ENCODE results near the gene IMPA2.

The IMPA2 gene

DNA sequence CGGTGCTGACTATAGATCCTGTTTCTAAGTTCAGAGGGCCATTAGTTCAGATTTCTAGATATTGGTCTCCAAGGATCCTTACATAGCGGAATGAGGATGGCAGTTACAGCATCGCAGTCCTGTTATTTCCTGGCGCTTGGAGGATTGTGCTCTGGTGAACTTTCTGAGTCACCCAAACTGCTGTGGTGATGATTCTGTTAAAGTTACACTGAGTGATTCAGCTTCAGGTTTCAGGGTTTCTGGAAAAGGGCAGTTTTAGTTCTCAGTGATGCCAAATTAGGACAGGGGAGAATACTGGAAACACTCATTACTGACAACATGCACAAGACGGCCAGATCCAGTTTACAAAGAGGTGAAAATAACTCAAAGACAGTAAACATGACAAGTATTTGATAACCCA, 60.3 kb downstream of the IMPA2 start:
- no peaks in the 10 kb centered on the region for H3K36me3 ChIP-seq (ENCODE audit: control insufficient read depth in 2 of 2, insufficient read depth in 2 of 2, low read length in 2 of 2)
- no peak overlapping the region for H3K27ac ChIP-seq (ENCODE audit: low read length)
- H3K4me1 ChIP-seq (ENCODE audit: control insufficient read depth, insufficient read depth, low read length) = peaks cover 11% of the 10 kb centered on the region
- no peaks in the 10 kb centered on the region for H3K27me3 ChIP-seq (ENCODE audit: control insufficient read depth in 1 of 2, insufficient read depth in 2 of 2, low read length in 2 of 2)
- no peak overlapping the region for H3K9ac ChIP-seq (ENCODE audit: low read length in 2 of 2)
- H3K4me3 ChIP-seq (ENCODE audit: low read length in 2 of 2) = no peak overlapping the region
- H3K9me3 ChIP-seq (ENCODE audit: control insufficient read depth in 2 of 2, low read length in 2 of 2) = no peaks in the 10 kb centered on the region

DNA sequence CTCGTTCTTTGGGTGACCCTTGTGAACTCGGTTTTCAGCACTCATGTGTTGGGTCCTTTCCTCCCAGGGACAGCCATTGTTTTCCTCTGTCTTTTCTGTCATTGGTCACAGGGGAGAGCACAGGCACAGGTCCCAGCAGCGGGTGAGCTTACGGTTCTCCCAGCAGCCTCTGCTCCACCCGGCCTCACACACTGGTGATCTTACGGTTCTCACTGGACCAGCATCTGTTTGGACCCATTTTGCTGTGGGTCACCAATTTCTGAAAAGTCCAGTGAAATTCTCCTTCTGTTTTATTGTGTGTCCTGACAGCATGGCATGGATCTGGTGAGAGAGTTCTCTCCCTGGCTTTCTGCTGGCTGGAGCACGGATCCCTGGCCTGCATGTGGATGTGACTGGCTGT, 62.5 kb downstream of the IMPA2 start:
- no peak overlapping the region for H3K27ac ChIP-seq (ENCODE audit: low read length)
- H3K36me3 ChIP-seq (ENCODE audit: control insufficient read depth in 2 of 2, insufficient read depth in 2 of 2, low read length in 2 of 2) = no peaks in the 10 kb centered on the region

DNA sequence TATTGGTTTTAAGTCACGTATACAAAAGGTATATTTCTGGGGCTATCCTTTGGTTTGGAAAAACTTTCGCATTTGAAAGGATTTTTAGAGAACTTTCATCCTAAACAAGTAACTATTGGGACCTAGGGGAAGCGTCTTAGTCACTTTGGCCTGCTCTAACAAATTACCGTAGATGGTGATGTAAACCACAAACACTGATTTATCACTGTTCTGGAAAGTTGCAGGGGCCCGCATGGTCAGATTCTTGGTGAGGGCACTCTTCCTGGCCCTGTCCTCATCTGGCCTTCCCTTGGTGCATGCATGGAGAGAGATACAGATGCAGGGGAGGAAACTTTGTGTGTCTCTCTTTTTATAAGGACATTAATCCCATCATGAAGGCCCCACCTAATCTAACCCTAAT, 63.3 kb downstream of the IMPA2 start:
- Histone ChIP-seq H3K36me3 (ENCODE audit: control insufficient read depth in 2 of 2, insufficient read depth in 2 of 2, low read length in 2 of 2) (no peaks in the 10 kb centered on the region), H3K4me1 (ENCODE audit: control insufficient read depth, insufficient read depth, low read length) (no peaks in the 10 kb centered on the region), H3K9ac (ENCODE audit: low read length in 2 of 2) (no peak overlapping the region), H3K27me3 (ENCODE audit: control insufficient read depth in 1 of 2, insufficient read depth in 2 of 2, low read length in 2 of 2) (no peaks in the 10 kb centered on the region), H3K9me3 (ENCODE audit: control insufficient read depth in 2 of 2, low read length in 2 of 2) (no peaks in the 10 kb centered on the region), H3K4me3 (ENCODE audit: low read length in 2 of 2) (no peak overlapping the region), H3K27ac (ENCODE audit: low read length) (no peak overlapping the region)

More for the DNA sequence above, 62.5 kb downstream of the IMPA2 start:
- H3K4me1 ChIP-seq (ENCODE audit: control insufficient read depth, insufficient read depth, low read length) = peaks cover under 1% of the 10 kb centered on the region
- no peak overlapping the region for H3K4me3 ChIP-seq (ENCODE audit: low read length in 2 of 2)
- no peak overlapping the region for H3K9ac ChIP-seq (ENCODE audit: low read length in 2 of 2)
- H3K9me3 ChIP-seq (ENCODE audit: control insufficient read depth in 2 of 2, low read length in 2 of 2) = no peaks in the 10 kb centered on the region
- no peaks in the 10 kb centered on the region for H3K27me3 ChIP-seq (ENCODE audit: control insufficient read depth in 1 of 2, insufficient read depth in 2 of 2, low read length in 2 of 2)

DNA sequence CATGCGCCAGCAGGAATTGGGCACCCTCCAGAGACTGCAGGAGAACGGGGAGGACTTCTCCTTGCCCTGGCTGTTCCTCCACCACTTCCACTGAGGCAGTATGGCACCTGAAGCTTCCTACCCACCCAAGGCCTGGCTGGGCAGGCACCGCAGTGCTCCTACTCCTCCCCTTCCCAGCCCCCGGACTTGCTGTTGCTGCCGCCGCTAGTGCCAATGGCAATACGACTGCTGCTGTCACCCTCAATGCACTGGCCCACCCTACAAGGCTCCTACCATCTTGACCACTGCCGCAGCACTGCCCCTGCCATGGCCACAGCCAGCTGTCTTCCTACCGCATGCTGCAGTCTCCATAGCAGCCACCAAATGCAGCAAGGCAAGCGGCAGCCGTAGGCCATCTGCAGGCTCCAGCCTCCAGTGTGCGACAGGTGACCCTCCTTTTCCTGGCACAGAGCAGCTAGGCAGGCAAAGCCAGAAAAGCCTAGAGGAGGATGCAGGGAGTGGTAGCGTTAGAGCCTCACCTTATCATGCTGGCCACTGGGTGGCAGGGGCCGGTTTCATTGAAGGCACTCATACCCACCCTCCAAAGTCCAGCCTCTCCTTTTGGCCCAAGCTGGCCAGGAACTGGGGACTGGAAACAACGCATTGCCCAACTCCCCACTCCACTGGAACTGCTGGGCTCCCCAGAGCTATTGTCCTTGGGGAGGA, 64.9 kb downstream of the IMPA2 start:
- H3K27me3 ChIP-seq (ENCODE audit: control insufficient read depth in 1 of 2, insufficient read depth in 2 of 2, low read length in 2 of 2) = no peaks in the 10 kb centered on the region
- no peak overlapping the region for H3K27ac ChIP-seq (ENCODE audit: low read length)
- H3K36me3 ChIP-seq (ENCODE audit: control insufficient read depth in 2 of 2, insufficient read depth in 2 of 2, low read length in 2 of 2) = no peaks in the 10 kb centered on the region
- H3K9me3 ChIP-seq (ENCODE audit: control insufficient read depth in 2 of 2, low read length in 2 of 2) = no peaks in the 10 kb centered on the region
- no peaks in the 10 kb centered on the region for H3K4me1 ChIP-seq (ENCODE audit: control insufficient read depth, insufficient read depth, low read length)
- no peak overlapping the region for H3K4me3 ChIP-seq (ENCODE audit: low read length in 2 of 2)
- H3K9ac ChIP-seq (ENCODE audit: low read length in 2 of 2) = no peak overlapping the region

DNA sequence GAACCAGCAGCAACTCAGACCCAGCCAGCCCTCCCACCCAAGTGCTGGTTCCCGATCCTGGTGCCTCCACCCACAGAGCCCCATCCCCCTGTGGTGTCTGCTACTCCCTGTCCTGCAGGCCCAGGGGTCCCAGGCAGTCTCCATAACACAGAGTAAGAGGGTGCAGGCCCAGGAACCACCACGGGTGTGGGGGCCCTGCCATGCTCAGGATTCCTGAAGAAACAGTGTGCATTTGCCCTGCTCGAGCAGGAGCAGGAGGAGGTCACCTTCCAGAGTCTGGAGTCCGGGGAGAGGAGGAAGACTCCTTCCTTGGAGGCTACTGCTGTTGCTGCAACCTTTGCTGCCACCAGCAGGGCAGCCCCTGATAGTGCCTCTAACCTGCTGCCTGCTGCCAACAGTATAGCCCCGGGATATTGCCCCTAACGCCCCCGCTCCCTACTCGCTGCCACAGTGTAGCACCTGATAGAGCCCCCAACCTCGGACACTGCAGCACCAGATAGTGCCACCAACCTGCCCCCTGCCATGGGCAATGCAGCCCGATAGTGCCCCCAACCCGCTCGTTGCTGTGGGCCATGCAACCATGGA, 65.5 kb downstream of the IMPA2 start:
- Histone ChIP-seq H3K4me3 (ENCODE audit: low read length in 2 of 2) (no peak overlapping the region), H3K9me3 (ENCODE audit: control insufficient read depth in 2 of 2, low read length in 2 of 2) (no peaks in the 10 kb centered on the region), H3K36me3 (ENCODE audit: control insufficient read depth in 2 of 2, insufficient read depth in 2 of 2, low read length in 2 of 2) (no peaks in the 10 kb centered on the region), H3K27me3 (ENCODE audit: control insufficient read depth in 1 of 2, insufficient read depth in 2 of 2, low read length in 2 of 2) (no peaks in the 10 kb centered on the region), H3K9ac (ENCODE audit: low read length in 2 of 2) (no peak overlapping the region), H3K4me1 (ENCODE audit: control insufficient read depth, insufficient read depth, low read length) (no peaks in the 10 kb centered on the region), H3K27ac (ENCODE audit: low read length) (no peak overlapping the region)

DNA sequence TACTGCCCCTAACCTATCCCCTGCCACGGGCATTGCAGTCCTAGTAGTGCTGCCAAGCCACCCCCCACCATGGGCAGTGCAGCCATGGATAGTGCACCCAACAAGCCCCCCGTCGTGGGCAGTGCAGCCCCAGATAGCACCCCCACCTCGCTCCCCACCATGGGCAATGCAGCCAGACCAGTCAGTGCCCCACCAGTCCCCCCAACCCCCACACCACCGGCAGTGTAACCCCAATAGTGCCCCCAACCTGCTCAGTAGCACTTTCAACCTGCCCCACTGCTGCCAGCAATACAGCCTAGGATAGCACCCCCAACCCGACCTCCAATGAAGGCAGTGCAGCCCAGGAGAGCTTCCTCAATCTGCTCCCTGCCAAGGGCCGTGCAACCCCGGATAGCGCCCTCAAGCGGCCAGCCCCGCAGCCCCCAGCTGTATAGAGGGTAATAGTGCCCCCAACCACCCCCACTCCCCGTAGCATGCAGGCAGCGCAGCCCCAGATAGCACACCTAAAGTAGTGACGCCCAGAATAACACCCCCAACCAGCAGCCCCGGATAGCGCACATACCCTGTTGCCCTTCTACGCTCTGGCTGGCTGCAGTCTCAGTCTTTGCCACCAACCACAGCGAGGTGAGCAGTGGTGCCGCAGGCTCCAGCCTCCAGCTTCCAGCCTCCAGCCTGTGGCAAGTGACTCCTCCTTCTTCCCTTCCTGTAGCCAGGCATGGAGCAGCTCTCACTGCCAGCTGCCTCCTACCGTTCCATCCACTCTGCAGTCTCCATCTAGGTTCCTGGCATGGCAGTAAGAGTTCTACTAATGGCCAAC, 66.9 kb downstream of the IMPA2 start:
- Histone ChIP-seq H3K27ac (ENCODE audit: low read length) (no peak overlapping the region), H3K9ac (ENCODE audit: low read length in 2 of 2) (no peak overlapping the region), H3K4me3 (ENCODE audit: low read length in 2 of 2) (no peak overlapping the region)

DNA sequence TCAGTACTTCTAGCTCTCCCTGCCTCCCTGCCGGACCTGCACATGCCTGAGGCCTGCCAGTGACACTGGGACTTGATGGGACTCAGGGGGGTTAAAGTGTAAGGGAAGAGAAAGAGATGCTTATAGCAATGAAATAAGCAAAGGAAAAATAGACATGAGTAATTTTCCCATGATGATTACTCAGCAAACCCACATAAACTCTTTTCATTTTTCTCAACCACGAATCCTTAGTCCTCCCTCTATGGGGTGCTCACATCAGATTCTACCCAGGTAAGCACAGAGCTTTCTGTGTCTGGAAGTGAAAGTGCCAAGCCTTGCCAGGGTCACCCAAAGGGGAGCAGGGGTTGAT, 67.5 kb downstream of the IMPA2 start:
- no peaks in the 10 kb centered on the region for H3K4me1 ChIP-seq (ENCODE audit: control insufficient read depth, insufficient read depth, low read length)
- no peak overlapping the region for H3K9ac ChIP-seq (ENCODE audit: low read length in 2 of 2)
- no peaks in the 10 kb centered on the region for H3K9me3 ChIP-seq (ENCODE audit: control insufficient read depth in 2 of 2, low read length in 2 of 2)
- no peaks in the 10 kb centered on the region for H3K27me3 ChIP-seq (ENCODE audit: control insufficient read depth in 1 of 2, insufficient read depth in 2 of 2, low read length in 2 of 2)
- H3K36me3 ChIP-seq (ENCODE audit: control insufficient read depth in 2 of 2, insufficient read depth in 2 of 2, low read length in 2 of 2) = no peaks in the 10 kb centered on the region
- H3K27ac ChIP-seq (ENCODE audit: low read length) = no peak overlapping the region
- no peak overlapping the region for H3K4me3 ChIP-seq (ENCODE audit: low read length in 2 of 2)

More for the DNA sequence above, 66.9 kb downstream of the IMPA2 start:
- H3K27me3 ChIP-seq (ENCODE audit: control insufficient read depth in 1 of 2, insufficient read depth in 2 of 2, low read length in 2 of 2) = no peaks in the 10 kb centered on the region
- H3K4me1 ChIP-seq (ENCODE audit: control insufficient read depth, insufficient read depth, low read length) = no peaks in the 10 kb centered on the region
- no peaks in the 10 kb centered on the region for H3K36me3 ChIP-seq (ENCODE audit: control insufficient read depth in 2 of 2, insufficient read depth in 2 of 2, low read length in 2 of 2)
- H3K9me3 ChIP-seq (ENCODE audit: control insufficient read depth in 2 of 2, low read length in 2 of 2) = no peaks in the 10 kb centered on the region

DNA sequence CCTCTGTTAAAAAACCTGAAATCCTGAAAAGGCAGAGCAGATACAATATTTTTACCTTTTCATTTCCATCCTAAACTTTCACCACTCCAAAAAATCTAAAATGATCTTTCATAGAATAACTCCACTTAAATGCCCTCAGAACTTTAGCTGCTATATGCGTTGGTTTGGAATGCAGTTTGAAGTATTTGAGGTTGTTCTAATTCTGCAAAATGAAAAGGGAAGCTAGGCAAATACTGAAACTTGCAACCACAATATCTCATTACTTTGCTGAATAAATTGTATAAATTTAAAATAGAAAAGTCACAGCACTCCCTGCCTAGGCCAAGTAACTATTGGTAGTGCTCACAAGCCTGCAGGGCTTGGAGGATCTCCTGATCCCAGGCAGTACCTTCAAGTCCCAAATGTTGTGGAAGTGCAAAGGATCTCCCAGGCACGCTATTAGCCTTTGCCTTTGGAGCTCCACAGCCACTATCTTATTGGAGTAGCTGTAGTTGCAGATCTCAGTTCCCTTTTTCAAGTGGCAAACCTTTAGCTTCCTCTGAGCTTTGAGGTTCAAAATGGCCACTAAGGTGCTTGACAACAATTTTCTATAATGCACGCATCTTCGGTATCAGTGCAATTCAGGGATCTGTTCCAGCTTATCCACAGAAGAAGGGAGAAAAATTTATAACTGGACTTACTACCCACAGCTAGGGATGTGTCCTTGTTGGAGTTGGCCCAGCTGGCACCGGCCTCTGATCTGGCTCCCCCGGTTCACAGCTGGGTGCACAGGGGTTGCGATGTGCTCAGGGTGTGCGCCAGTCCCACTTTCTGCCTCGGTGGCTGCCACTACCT, 68.9 kb downstream of the IMPA2 start:
- H3K36me3 ChIP-seq (ENCODE audit: control insufficient read depth in 2 of 2, insufficient read depth in 2 of 2, low read length in 2 of 2) = no peaks in the 10 kb centered on the region
- H3K9me3 ChIP-seq (ENCODE audit: control insufficient read depth in 2 of 2, low read length in 2 of 2) = no peaks in the 10 kb centered on the region
- H3K27me3 ChIP-seq (ENCODE audit: control insufficient read depth in 1 of 2, insufficient read depth in 2 of 2, low read length in 2 of 2) = no peaks in the 10 kb centered on the region
- H3K4me1 ChIP-seq (ENCODE audit: control insufficient read depth, insufficient read depth, low read length) = no peaks in the 10 kb centered on the region
- H3K27ac ChIP-seq (ENCODE audit: low read length) = no peak overlapping the region
- H3K4me3 ChIP-seq (ENCODE audit: low read length in 2 of 2) = no peak overlapping the region
- no peak overlapping the region for H3K9ac ChIP-seq (ENCODE audit: low read length in 2 of 2)

DNA sequence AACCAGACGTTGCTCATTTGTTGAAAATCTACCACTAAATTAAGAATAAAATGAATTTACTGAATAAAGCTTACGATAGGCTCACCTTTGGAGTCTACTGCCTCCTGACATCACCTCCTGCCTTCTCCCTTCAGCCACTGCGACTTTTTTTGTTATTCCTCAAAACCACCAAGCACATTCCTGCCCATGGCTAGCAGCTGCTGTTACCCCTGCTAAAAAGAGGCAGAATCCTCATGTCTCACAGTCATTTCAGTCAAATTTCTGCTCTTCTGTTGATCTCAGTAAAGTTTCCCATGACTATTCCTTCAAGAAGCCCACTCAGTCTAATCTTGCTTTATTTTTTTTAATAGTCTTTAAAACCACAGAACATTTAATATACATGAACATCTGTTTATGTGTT, 71.6 kb downstream of the IMPA2 start:
- no peak overlapping the region for H3K4me3 ChIP-seq (ENCODE audit: low read length in 2 of 2)
- H3K9me3 ChIP-seq (ENCODE audit: control insufficient read depth in 2 of 2, low read length in 2 of 2) = no peaks in the 10 kb centered on the region
- H3K4me1 ChIP-seq (ENCODE audit: control insufficient read depth, insufficient read depth, low read length) = no peaks in the 10 kb centered on the region
- H3K9ac ChIP-seq (ENCODE audit: low read length in 2 of 2) = no peak overlapping the region
- H3K27ac ChIP-seq (ENCODE audit: low read length) = no peak overlapping the region
- H3K27me3 ChIP-seq (ENCODE audit: control insufficient read depth in 1 of 2, insufficient read depth in 2 of 2, low read length in 2 of 2) = no peaks in the 10 kb centered on the region
- no peaks in the 10 kb centered on the region for H3K36me3 ChIP-seq (ENCODE audit: control insufficient read depth in 2 of 2, insufficient read depth in 2 of 2, low read length in 2 of 2)

DNA sequence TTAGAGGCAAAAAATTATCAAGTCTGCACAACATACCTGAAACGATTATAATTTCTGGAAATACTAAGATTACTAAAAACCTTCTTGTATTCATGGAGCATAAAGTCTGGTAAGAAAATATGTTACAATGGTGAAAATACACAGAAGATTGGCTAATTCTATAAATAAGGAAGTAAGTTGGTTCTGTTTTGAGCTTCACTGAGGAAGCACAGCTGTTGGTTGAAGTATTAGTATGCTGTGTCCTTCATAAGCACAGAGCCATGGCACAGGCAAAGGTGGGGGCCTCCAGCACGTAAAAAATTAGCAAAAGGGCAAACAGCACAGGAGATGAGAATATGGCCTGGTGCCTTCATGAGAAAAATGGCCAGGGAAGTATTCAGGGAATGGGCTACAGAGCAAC, 72.0 kb downstream of the IMPA2 start:
- Histone ChIP-seq H3K4me3 (ENCODE audit: low read length in 2 of 2) (no peak overlapping the region), H3K4me1 (ENCODE audit: control insufficient read depth, insufficient read depth, low read length) (no peaks in the 10 kb centered on the region), H3K27ac (ENCODE audit: low read length) (no peak overlapping the region), H3K27me3 (ENCODE audit: control insufficient read depth in 1 of 2, insufficient read depth in 2 of 2, low read length in 2 of 2) (no peaks in the 10 kb centered on the region), H3K36me3 (ENCODE audit: control insufficient read depth in 2 of 2, insufficient read depth in 2 of 2, low read length in 2 of 2) (no peaks in the 10 kb centered on the region), H3K9me3 (ENCODE audit: control insufficient read depth in 2 of 2, low read length in 2 of 2) (no peaks in the 10 kb centered on the region), H3K9ac (ENCODE audit: low read length in 2 of 2) (no peak overlapping the region)

Measured in stomach smooth muscle (tissue), 2 donors.